ENCODE measurements around the gene KDM4B.

- TF ChIP-seq HMGN3 (IDR thresholded peaks at IDR 0.05; ENCODE audit: borderline replicate concordance, extremely low read depth, insufficient read length, low read depth, low read length), result no peak
- TF ChIP-seq CTCF (IDR thresholded peaks at IDR 0.05 in 2 of 3, conservative IDR thresholded peaks at IDR 0.05 in 1 of 3; ENCODE audit: insufficient read depth in 2 of 3, low read depth in 1 of 3, low read length in 3 of 3), result no peak
Observed at GRCh38 chr19:5165697-5166019, 196.7 kb downstream of the KDM4B start.
